ENCODE results near the gene DCLK2.

The DCLK2 gene

GRCh38 chr4:150069353-150069752 lies 8.9 kb upstream of the DCLK2 start:
- DNase-seq (ENCODE audit: low read depth) = no peak

DNA sequence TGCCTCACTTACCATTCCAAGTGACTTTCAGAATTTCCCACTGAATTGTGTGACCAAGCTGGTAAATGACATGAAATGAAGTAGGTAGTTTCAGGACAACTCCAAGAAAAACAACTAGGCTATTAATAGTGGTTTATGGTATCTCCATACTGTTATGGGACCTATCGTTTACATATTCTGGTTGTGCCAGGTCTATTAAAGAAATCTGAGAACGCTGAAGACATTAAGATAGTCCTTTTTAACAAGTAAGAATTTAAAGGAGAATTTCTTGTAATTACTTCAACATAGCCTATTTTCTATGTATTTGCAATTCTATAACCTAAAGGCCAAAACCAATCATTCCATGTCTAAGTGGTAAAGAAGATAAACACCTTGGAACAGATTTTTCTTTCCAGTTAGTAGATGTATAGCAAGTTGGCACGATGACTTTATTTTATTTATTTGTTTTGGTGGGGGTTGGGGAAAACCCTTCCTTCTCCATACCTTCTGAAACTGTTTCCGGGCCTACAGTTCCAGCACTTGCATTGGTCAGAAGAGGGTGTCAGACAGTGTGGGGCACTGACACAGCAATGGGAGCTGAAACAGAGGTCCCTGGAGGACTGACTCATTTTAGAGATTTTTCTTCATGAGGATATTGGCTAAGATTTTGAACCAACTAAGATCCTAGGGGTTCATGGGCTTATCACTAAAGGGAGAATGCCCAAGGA lies 7.6 kb upstream of the DCLK2 start:
- DNase-seq (ENCODE audit: low read depth) = no peak

DNA sequence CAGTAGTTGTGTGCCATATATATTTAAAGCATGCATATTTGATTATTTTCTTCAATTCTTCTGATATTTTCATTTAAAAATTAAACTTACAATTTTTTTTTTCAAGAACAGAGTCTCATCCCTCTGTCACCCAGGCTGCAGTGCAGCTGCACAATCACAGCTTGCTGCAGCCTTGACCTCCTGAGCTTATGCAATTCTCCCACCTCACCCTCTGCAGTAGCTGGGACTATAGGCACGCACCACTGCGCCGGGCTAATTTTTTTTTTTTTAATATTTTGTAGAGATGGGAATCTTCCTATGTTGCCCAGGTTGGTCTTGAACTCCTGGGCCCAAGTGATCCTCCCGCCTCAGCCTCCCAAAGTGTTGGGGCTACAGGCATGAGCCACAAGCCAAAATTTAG lies 5.8 kb upstream of the DCLK2 start:
- no peak for DNase-seq (ENCODE audit: low read depth)

GRCh38 chr4:150072906-150073714 lies 5.1 kb upstream of the DCLK2 start:
- peak; percentile 39 for DNase-seq (ENCODE audit: low read depth)

GRCh38 chr4:150074064-150074463 lies 4.2 kb upstream of the DCLK2 start:
- DNase-seq (ENCODE audit: low read depth) = no peak

DNA sequence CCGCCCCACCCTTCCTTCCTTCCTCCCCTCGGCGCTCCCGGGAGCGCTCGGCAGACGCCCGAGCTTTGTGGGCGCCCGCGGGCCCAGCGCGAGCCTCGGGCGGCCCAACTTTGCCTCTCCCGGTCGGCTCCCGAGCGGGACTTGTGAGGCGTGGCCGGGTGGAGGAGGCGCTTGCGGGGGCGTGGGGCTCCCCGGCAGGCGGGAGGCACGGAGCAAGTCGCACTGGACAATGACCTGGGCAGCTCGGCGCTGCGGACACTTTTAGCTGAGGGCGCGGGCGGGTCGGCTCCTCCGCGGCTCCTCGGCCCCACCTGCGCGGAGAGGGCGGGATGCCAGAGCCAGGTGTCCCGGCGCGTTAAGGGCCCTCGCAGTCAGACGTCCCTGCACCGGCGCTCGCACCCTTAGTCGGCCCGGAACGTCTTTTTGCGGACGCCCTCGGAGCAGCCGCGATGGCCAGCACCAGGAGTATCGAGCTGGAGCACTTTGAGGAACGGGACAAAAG lies 385 bp downstream of the DCLK2 start:
- DNase-seq (ENCODE audit: low read depth) = peak; percentile 31

- DNase-seq (ENCODE audit: low read depth) = peak; percentile 59
Measured at GRCh38 chr4:150079081-150079581, 886 bp downstream of the DCLK2 start.

DNA sequence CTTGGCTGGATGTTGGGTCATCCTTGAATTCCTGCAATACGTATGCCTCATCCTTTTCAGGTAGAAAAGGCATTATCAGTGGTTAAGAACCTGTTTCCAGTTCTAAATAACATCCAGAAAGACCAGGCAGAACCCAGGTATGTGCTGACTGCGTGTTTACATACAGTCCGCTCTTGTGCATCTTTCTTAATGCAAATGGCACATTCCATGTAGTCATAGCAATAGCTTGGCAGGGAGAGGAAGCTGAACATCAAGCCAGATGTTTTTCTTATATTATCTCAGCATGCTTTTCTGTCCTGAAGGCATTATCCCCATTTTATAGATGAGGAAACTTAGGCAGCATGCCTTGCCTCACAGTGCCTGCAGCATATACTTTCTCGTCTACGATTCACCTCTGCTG lies 2.1 kb downstream of the DCLK2 start:
- DNase-seq (ENCODE audit: low read depth) = no peak

DNA sequence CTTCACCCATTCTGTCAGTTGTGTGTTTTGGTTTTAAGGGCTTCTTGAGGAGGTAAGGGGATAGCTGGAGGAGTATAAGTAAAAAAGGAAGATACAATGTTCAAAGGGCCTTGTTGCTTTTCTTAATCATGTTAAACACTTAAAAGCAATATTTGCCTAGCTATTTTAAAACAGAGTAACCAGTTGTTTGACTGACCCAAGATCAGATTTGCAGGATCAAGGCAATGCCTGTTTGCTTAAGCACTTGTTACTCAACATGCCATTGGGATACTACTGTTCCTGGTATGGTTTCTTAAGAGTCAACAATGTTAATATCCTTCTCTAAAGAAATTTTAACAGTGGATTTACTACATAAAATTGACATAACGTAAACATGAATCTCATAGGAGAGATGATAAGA lies 2.6 kb downstream of the DCLK2 start:
- no peak for DNase-seq (ENCODE audit: low read depth)

DNA sequence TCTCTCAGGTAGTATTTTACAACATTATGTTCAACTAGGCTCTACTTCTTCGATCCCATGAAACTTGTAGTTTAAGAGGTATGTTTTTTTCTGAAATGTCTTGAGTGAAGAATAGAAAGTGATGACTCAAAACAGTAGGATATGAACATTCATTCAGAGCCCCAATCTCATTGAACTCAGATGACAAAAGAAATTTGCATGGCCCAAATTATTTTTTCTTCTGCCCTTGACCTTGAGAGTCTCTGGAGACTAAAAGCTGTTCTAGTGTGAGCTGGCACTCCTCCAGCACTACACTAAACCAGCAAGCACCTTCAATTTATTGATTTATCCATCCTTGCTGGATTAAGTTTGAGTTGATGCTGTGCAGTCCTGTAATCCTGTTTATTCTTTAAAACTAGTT lies 4.0 kb downstream of the DCLK2 start:
- no peak for DNase-seq (ENCODE audit: low read depth)

GRCh38 chr4:150087006-150087405 lies 8.8 kb downstream of the DCLK2 start:
- no peak for DNase-seq (ENCODE audit: low read depth)

- DNase-seq (ENCODE audit: low read depth) = no peak
Measured at GRCh38 chr4:150089732-150090131, 11.5 kb downstream of the DCLK2 start.

GRCh38 chr4:150090836-150091235 lies 12.6 kb downstream of the DCLK2 start:
- no peak for DNase-seq (ENCODE audit: low read depth)

GRCh38 chr4:150094676-150095075 lies 16.4 kb downstream of the DCLK2 start:
- DNase-seq (ENCODE audit: low read depth) = no peak

DNA sequence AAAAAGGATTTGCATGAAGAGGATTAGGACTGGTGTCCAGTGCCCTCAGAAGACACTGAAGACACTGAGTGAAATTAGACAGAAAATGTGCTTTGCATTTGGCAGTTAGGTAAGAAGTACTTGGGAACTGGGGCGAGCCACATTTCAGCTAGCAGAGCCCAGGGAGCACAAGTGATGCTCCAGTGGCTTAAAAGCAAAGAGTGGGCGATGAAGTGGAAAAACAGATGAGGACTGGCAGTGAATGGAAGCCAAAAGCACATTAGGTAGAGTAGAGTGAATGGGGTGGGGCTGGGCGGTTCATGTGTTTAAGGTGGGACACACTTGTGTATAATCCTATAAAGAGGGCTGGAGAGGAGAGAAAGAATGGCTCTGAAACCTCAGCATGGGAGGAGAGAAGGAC lies 18.4 kb downstream of the DCLK2 start:
- DNase-seq (ENCODE audit: low read depth) = no peak

DNA sequence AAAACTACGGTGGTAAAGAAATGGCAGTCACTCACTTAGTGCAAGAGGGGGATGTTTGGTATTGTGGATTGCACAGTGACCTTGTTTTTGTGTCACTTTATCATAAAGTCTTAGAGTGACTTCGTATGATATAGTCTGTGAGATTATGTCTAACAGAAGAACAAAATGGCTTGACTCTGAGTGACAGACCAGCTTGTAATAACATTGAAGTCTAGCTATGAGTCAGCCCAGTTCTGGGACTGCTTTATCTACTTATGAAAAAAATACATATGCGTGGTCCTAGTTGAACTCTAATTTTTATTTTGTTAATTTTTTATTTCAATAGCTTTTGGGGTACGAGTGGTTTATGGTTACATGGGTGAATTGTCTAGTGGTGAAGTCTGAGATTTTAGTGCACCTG lies 20.0 kb downstream of the DCLK2 start:
- peak; percentile 29 for DNase-seq (ENCODE audit: low read depth)

- DNase-seq (ENCODE audit: low read depth) = no peak
Measured at GRCh38 chr4:150104404-150105027, 26.3 kb downstream of the DCLK2 start.

- no peak for DNase-seq (ENCODE audit: low read depth)
Measured at GRCh38 chr4:150106886-150107285, 28.6 kb downstream of the DCLK2 start.

DNA sequence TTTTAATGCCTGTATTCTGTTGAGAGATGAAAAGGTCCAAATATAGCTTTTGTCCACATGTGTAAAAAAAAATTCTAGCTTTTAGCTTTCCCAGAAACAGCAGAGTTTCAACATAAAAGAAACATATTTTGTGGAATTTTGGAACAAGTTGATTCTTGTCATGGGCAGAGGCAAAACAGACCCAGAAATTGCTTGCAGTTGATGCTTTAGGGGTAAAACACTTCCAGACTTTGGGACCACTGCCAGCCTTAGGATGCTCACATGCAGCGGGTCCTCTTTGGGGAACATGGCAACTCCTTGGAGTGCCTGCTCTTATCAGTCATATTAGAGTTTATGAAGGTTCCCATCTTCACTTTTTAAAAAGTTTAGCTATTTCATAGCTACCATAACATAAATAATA lies 30.4 kb downstream of the DCLK2 start:
- no peak for DNase-seq (ENCODE audit: low read depth)

- no peak for DNase-seq (ENCODE audit: low read depth)
Measured at GRCh38 chr4:150114641-150115040, 36.4 kb downstream of the DCLK2 start.

DNA sequence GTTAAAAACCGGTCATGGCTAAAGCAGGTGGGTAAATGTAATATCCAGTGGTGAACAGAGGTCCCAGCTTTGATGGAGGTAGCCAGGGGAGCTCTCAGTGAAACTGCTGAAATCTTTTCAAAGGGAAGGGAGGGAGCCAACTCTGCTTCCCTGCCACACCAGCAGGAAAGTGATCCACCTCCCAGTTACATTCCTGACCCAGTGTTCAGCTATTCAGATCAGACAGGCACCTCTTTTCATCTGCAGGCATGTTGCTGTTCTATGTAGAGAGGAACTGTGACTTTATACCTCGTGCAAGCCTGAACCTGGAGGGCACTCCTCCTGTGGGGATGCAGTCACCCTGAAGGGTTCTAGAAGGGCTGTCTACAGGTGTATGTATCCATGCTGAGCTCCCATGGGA lies 37.6 kb downstream of the DCLK2 start:
- no peak for DNase-seq (ENCODE audit: low read depth)

GRCh38 chr4:150116506-150116905 lies 38.3 kb downstream of the DCLK2 start:
- no peak for DNase-seq (ENCODE audit: low read depth)

DNA sequence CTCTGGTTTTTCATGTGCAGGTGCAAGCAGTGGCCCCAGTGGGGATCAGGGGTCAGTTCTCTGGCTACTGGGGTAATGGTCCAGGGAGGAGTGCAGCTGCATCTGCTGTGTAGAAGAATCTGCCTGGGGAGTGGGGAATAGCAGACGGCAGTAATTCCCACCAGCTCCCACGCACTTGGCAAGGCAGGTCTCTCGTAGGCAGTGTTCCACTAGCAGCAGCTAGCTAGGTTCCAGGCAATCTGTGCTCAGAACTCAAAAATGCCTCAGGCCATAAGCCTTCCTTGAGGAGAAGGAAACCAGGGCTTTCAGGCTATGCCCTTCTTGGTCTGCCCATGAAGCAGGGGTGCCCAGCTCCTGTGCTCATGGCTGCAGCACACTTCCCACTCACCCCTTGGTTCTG lies 38.8 kb downstream of the DCLK2 start:
- no peak for DNase-seq (ENCODE audit: low read depth)

All from HS-27A (cell line).